ENCODE data around the gene ENO3.
A peak's percentile ranks its signal among the peaks of the same experiment; 100 is the strongest.

The ENO3 gene

DNA sequence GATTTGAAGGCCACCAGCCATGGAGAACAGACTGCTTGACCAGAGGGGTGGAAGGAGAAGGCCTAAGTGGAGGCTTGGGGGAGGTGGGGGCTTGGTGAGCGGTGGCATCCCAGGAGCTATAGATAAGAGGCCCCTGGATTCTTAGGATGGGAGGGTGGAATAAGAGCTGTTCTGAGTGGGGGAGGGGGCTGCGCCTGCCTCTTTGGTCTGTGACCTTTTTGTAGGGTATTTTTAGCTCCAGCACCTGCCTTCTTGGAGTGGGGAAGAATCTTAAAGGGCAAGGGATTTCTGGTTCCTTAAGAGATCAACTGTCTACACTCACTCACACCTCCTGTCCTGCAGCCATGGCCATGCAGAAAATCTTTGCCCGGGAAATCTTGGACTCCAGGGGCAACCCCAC, 567 bp downstream of the ENO3 start:
- no peak for DNase-seq

DNA sequence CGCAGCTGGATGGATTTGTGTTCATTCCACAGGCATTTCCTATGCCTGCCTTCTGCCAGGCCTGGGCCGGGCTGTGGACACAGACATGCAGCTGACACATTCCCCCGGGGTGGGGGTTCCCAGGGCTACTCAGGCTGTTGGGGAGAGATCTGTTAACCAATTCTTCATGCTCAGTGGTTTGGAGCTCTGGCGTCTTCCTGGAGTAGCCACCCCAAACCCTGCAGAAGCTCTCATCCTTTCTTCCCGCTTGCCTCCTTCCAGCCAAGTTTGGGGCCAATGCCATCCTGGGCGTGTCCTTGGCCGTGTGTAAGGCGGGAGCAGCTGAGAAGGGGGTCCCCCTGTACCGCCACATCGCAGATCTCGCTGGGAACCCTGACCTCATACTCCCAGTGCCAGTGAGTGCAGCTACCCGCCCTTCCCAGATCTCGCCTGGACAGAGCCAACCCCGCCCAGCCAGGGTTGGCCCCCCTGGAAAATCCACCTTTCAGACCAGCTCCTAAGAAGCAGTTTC, 2.6 kb downstream of the ENO3 start:
- no peak for DNase-seq

DNA sequence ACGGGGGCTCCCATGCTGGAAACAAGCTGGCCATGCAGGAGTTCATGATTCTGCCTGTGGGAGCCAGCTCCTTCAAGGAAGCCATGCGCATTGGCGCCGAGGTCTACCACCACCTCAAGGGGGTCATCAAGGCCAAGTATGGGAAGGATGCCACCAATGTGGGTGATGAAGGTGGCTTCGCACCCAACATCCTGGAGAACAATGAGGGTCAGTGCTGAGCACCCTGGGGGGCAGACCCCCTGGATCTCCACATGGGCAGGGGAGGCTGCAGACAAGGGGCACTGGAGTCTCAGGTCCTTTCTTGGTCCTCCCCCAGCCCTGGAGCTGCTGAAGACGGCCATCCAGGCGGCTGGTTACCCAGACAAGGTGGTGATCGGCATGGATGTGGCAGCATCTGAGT, 4.2 kb downstream of the ENO3 start:
- no peak for DNase-seq

DNA sequence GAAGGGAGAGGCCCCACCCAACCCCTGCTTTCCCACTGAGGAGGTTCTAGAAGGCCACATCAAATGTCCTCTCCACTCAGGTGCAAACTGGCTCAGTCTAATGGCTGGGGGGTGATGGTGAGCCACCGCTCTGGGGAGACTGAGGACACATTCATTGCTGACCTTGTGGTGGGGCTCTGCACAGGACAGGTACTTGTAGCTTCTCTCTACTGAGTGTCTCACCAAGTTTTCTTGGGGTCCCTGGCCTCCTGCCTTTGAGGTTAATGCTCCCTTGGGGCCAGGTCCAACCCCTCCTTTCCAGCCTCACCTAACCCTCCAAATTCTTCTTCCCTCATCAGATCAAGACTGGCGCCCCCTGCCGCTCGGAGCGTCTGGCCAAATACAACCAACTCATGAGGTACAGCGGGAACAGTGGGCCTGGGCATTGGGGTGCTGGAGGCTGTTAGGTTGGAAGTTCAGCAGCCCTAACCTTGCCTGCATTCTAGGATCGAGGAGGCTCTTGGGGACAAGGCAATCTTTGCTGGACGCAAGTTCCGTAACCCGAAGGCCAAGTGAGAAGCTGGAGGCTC, 5.7 kb downstream of the ENO3 start:
- DNase-seq: no peak

DNA sequence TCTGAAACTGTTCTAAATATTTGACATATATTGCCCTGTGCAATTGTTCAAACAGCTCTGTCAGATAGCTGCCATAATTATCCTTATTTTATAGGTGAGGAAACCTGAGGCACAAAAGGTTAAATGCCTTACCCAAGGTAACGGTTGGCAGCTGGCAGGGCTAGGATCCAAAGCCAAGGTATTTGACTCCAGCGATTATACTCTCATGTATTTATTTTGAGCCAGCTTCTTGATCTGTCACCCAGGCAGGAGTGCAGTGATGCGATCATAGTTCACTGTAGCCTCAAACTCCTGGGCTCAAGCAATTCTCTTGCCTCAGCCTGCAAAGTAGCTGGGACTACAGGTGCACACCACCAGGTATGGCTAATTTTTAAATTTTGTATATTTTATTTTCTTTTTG, 7.2 kb downstream of the ENO3 start:
- DNase-seq: no peak

DNA sequence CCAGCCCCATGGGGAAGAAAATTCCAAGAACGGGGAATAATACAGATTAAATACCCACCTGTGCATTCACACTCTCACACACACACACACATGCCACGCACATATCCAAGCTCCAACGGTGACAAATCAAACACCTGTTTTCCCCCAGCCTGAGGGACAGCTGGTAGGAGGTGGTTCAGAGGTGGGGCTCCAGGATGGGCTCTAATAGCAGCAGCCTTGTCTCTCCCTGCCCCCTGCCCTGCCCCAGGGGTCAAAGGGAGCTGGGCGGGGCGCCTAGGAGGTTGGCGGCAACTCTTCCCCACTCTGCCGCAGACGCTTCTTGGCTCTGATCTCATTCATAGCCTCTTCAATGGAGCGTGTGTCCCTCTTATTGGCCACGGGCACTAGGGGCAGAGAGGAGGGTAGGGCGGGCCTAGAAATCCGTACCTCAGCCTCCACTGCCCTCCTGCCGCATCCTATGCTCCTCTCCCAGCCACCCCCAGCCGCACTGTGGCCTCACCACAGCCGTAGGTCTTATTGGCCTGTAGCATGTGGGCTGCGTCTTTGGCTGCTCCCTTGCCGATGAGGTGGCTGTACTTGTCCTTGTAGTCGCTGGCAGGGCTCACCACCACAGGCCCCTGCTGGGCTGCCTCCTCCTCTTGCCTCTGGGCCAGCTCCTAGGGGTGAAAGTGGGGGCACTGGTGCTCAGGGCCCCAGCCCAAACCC, 8.5 kb downstream of the ENO3 start:
- DNase-seq: no peak

DNA sequence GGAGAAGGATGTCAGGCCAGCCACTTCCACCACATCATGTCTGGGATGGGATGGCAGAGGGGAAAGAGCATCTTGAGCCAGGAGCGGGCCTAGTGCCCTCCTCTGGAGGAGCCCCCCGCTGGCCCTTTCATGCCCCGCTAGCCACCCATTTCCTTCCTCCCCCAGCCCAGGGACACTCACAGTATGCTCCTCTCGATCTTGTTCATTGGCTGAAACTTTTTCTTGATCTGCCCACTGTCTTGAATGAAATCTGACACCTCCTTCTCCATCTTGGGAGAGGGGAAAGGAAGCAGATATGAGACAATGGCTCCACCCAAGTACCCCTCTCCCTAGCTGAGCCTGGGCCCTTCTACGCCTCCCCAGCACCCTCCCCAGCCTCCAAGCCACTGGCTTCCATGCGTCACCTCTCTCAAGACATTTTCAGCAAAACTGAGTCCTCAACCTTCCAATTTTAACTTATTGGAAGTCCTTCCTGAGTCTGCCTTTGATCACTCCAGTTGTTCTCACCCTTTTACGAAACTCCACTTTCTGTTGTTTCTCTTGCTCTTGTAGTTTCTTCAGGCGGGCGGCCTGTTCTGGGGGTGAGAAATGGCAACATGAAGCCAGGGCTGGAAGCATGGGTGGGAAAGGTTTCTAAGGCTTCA, 9.5 kb downstream of the ENO3 start:
- DNase-seq: no peak

DNA sequence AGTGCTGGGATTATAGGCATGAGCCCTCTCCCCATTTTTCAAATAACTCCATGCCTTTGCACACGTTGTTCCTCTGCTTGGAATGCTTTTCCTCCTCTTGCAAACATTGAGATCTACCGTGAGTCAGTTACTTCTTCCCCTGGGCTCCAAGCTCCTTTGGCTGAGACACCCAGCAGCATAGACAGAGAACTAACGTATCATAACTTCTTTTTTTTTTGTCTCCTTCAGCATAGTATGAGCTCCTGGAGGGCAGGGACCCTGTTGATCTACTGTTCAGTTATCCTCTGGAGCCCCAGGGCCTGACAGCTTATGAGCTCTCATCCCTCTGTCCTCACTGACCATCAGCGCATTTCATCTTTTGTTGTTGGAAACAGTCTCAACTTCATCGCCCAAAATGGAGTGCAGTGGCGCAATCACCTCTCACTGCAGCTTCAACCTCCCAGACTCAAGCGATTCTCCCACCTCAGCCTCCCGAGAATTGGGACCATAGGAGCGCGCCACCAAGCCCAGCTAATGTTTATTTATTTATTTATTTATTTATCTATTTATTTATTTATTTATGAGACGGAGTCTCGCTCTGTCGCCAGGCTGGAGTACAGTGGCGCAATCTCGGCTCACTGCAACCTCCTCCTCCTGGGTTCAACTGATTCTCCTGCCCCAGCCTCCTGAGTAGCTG, 14.5 kb downstream of the ENO3 start:
- no peak for DNase-seq

DNA sequence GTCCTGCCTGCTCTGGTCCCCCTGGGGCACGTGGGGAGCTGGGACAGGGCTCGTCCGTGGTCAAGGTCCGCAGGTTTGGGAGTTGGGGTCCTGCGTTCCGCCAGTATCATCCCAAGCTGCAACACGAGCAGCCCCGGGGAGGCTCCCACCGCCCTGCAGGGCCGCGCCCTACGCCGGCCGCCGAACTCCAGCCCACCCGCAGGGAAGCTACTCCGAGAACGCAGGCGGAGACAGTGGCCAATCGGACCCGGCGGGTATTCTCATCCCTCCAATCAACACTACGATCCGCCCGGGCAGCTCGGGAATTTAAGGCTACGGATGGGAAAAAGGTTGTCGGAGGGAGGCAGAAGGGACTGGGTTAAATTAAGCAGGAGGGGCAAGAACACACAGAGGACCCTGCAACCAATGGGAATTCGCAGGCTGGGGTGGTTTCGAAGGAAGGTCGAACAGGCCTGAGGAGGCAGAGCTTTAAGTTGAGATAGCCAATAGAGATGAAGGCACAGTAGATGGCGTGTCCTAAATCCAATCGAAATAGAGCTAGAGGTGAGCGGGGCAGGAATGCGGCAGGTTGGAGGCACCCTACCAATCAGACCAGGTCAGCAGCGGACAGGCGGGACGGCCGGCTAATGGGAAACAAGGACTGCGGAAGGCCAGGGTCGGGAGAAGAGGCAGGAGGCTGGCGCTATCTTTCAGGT, 16.1 kb downstream of the ENO3 start:
- DNase-seq: peak; percentile 96

DNA sequence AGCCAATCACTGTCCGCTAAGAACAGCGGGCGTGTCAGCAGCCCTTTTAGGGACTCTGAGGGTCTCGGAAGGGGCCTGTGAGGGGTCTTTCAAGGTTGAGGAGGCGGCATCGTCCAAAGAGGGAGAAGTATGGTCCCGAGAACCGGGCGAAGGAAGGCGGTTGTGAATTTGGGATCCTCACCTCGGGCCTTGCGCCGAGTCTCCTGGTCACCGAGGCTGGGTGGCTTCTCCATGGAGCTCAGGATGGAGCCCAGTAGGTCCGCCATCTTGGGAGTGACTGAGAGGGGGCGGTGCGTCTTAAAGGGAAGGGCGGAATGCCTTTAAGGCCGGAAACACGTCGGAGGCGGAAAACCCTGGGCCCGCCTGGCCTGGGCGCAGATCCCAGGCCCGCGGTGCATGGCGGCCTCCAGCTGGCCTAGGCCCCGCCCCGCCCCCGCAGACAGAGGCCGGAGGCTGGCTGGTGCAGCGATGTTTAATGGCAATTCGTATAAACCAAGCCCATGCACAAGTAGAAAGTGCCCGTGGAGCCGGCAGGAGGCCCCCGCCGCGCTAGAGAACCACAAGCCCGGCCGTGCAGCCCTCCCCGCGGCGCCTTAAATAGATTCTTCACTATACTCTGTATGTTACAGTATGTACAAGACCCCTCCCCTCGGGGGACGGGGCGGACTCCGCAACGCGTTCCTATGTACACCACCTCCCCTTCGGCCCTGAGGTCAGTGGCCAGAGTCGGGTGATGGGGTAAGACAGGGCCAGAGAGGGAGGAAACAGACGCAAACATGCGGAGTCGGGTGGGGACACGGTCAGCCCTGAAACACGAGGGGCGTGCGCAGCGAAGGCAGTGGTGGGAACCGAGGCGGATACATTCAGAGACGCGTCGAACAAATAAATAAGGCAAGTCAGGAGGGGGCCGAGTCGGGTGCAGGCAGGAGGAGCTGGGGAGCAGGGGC, 16.9 kb downstream of the ENO3 start, which contains the start of gene SPAG7:
TSS of gene SPAG7 (minus strand) at position 279 of the 947 bp plus-strand sequence. CDS start at position 266, 13 bp downstream.
- DNase-seq: peak; percentile 72

DNA sequence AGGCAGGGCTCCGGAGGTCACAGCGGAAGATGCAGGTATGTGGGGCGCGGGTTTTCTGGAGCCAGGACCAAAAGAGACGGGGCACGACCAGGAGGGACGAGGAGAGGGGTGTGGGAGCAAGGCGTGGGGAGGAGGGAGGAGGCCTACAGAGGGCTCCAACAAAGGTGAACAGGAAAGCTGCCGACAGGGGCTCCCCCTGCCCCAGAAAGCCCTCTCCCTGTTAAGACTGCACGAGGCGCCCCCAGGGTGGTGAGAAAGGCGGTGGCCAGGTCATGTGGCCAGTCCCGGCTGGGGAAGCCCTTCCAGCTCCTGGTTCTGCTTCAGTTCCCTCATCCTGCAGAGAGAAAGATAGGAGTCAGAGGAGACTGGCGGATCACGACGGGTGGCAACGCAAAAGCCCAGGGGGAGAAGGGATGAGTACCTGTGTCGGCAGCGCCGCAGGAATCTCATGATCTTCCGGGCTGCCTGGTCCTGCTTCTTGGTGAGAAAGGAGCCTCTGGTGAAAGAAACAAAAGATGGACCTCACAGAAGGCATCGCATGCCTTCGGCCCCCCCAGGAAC, 17.6 kb downstream of the ENO3 start:
- no peak for DNase-seq

DNA sequence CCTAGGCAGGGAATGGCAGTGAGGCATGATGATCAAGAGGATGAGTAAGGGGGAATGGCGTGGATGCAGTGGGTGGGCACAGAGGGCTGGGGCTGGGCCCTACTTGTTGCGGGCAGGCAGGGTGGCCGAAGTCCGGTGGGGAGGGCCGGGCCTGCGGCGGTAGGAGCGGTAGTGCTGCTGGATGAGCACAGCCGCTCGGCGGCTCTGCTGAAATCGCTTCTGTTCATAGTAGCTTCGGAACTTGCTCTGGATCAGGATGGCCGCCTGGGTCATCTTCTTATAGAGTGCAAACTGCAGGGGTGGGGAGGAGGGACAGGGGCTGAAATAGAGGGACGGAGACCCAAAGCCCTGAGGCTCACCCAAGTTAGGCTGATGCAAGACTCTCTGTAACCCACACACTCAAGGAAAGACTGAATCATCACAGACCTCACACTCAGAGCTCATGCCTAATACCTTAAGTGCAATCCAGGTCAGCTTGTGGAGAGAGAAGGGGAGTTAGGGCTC, 18.2 kb downstream of the ENO3 start:
- no peak for DNase-seq

DNA sequence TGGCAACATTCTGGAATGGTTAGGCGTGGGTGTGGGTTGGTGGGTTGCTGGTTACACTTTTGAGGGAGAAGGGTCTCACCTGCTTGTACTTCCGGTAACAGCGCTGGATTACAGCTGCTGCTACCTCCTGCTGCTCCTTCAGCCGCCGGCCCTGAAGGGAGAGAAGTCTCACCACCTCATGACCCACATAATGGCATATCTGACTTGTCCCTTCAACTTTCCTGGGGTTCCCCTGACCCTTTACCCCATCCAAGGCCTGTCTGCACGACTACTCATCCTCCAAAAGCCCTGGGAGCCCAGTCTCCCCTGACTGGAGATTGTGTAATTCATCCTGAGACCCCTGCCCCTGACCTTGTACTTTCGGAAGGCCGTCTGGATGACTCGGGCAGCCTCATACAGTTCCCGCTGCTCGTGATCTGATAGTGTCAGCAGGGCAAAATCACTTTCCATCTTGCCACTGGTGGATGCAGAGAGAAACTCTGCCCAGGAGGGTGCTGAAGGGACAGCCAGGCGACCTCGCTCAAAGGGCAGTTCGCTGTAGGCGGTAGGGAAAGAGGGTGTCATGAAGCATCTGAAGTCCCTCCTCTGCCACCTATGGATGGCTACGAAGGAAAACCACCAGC, 18.7 kb downstream of the ENO3 start:
- DNase-seq: no peak

DNA sequence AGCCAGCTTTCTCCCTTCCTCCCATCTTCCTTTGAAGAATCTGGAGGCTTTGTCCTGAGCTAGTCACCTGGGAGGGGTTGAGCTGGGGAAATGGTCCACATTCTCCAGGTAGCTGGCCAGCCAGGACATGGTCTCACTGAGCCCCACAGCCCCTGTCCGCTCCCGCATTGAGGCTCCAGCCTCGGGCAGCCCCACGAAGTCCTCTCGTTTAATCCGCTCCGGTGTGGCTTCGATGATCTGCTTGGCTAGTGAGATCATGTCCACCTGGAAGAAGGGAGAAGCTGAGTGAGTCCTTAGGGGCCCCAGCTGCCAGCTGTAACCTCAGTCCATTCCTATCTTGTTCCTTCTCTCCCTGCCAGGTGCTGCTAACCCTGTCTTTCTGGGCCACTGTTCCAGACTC, 19.4 kb downstream of the ENO3 start:
- no peak for DNase-seq

DNA sequence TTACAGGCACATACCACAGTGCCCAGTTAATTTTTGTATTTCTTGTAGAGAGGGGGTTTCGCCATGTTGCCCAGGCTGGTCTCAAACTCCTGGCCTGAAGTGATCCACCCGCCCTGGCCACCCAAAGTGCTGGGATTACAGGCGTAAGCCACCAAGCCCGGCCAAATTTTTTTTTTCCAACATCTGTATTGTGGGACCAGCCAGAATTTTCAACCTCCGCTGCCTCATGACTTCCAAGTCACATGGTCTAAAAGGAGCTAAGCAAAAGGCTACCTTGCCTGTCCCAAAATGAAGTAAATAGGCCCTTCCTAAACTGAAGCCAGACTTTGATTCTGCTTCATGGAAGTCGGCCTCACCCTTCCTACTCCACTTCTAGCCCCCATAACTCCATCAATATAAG, 20.9 kb downstream of the ENO3 start:
- no peak for DNase-seq

DNA sequence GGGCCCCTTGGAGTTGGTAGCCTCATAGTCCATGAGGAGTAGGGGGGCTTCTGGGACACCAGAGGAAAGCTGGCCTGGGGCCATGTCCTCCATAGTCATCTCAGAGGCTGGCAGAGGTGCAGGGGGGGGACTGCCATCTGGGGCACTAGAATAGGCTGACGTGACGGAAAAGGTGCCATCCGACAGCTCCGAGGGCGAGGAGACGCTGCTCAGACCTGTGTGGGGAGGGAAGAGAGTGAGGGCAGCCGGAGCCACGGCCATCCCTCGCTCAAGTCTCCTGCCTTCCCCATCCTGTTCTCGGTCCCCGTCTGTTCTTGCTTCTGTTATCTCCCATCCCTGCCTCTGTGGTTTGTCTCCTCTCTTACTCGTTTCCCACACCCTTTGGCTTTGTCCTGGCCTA, 21.4 kb downstream of the ENO3 start:
- no peak for DNase-seq

DNA sequence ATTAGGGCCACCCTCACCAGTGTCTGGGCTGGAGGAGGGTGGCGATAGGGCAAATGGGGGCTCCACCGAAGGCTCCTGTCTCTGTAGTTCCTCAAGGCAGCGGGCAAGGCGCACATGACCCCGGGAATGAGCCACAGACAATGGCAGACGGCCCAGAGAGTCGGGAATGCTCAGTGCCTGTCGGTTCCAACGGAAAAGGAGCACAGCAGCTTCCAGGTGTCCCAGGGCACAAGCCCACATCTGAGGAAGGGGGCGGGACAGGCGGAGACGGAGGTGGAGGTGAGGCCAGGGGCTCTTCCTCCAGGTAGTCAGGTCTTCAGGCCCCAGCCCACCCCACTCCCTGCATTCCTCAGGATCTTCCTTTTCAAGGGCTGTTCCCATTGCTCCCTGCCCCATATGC, 21.8 kb downstream of the ENO3 start:
- no peak for DNase-seq

DNA sequence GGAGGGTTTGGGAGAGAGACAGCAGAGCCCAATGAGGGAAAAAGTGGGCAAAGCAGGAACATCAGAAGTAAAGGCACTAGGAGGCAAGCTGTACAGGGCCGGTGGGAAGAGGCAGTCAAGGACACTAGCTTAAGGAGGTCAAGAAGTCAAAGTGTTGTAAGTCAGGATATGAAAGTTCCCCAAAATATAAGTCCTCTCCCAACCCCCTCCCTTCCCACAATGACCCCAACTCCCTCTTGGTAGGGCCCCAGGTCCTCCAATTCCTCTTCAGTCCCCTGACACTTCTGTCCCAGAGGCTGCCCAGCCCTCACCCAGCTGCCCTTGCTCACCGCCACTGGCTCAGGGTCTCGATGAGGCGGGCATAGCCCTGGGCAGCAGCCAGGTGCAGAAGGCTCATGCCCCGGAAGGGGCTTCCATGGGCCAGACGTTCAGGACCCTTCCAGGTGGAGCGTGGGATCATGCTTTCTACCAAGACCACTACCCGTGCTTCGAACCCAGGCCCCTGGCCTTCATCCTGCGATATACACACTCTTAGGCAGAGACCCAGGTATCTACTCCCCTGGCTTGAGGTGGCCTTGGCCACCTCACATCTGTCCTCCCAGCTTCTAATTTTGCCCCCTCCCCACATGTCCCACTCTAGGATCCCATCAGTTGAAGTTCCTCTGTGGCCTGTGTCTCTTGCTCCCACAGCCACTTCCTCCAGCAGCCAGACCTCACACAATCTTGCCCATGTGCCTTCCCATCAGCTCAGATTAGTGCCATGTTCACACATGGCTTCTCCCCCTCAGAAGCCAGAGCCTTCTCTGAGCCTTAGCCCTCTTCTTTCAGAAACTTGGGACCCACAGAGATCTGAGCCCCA, 22.6 kb downstream of the ENO3 start:
- no peak for DNase-seq

DNA sequence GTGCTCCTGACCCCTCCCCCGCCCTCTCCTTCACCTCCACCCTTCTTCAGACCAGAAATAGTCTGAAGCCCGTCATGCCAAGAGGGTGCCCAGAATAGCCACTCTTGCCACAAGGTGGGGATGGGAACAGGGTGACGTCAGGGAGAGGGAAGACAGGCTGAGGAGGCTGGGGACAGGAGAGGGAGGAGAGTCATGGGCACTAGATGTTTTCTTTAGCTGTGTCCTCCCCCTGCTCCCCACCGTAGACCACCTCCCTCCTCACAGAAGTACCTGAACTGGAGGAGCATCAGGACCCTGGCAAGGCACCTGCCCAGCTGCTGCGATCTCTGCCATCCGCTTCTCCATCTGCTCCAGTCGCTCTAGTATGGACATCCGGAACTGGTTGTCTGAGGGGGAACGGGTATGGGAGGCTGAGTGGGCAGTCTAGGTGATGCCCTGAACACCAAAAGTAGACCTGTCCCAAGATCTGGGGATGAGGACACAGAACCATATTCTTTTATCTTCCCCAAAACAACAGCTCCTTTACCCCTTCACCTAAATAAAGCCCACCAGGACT, 23.3 kb downstream of the ENO3 start:
- DNase-seq: no peak

DNA sequence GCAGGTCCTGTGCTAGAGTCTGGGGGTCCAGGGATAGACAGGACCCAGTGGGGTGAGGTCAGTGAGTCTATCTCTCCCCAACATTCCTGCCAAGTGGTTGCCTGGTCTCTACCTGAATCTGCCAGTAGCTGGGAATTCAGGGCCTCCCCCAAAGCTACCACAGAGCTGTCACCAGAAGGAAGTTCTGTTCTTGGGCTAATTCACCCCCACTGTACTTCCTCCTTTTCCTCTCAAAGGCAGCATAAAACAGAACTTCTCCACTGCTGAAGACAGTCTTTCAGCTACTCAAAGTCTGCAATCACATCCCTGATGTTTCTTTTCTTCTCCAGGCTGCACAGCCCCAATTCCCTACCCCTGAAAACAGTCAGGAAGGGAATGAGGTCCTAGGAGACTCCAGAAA, 27.8 kb downstream of the ENO3 start:
- DNase-seq: no peak
